GM19025 (cell line): ENCODE results near the gene G3BP1.
"Not testable (repeated sequence)": the region's sequence is repeated elsewhere in the genome, so short reads cannot be mapped to it uniquely, and the experiment has no call there.

Experiments
- ATAC-seq: cut with Tn5 transposase; IDR thresholded peaks from one replicate; pipeline ENCODE4 v1.9.1; 2021; ENCODE audit warnings: mild to moderate bottlenecking, low read depth, moderate library complexity; ENCODE audit not compliant: unreplicated experiment

Gene G3BP1

GRCh38 chr5:151855701-151856100, 83.9 kb downstream of the G3BP1 start:
- ATAC-seq: no peak

GRCh38 chr5:151856861-151857260, 85.1 kb downstream of the G3BP1 start:
- ATAC-seq: no peak

- not testable (repeated sequence) for ATAC-seq
These were observed 89.1 kb downstream of the G3BP1 start for GRCh38 chr5:151860867-151861266.
